Ishikawa (cell line): ENCODE data around the gene IER5.

ENCODE experiments used
- CEBPB ChIP-seq: IDR thresholded peaks from 2 replicates; pipeline ENCODE4 v1.6.1; 2012
- CREB1 ChIP-seq: IDR thresholded peaks from 2 replicates; pipeline ENCODE4 v1.6.1; 2012; ENCODE audit warnings: low read depth
- EGR1 ChIP-seq: IDR thresholded peaks from 2 replicates; pipeline ENCODE4 v1.6.1; 2012
- EP300 ChIP-seq: IDR thresholded peaks from 2 replicates; pipeline ENCODE4 v1.6.1; 2012; ENCODE audit warnings: borderline replicate concordance
- FOXM1 ChIP-seq: IDR thresholded peaks from 2 replicates; pipeline ENCODE4 v1.6.1; 2012; ENCODE audit warnings: low read depth, borderline replicate concordance
- NFIC ChIP-seq: IDR thresholded peaks from 2 replicates; pipeline ENCODE4 v1.6.1; 2012
- RAD21 ChIP-seq: IDR thresholded peaks from 2 replicates; pipeline ENCODE4 v1.6.1; 2012; ENCODE audit warnings: low read depth
- REST ChIP-seq: IDR thresholded peaks from 2 replicates; pipeline ENCODE4 v1.6.1; 2012; ENCODE audit warnings: low read depth, mild to moderate bottlenecking
- TAF1 ChIP-seq: IDR thresholded peaks from 2 replicates; pipeline ENCODE4 v1.6.1; 2012; ENCODE audit warnings: low read depth, mild to moderate bottlenecking
- TCF12 ChIP-seq: IDR thresholded peaks from 2 replicates; pipeline ENCODE4 v1.6.1; 2012; ENCODE audit warnings: low read depth
- TEAD4 ChIP-seq: IDR thresholded peaks from 2 replicates; pipeline ENCODE4 v1.6.1; 2012
- YY1 ChIP-seq: IDR thresholded peaks from 2 replicates; pipeline ENCODE4 v1.6.1; 2012; ENCODE audit warnings: low read depth
- ZBTB7A ChIP-seq: IDR thresholded peaks from 2 replicates; pipeline ENCODE4 v1.6.1; 2012; ENCODE audit warnings: low read depth
- TF ChIP-seq, protein P1 (sequence below): IDR thresholded peaks from 2 replicates; pipeline ENCODE4 v1.6.1; 2012
- TF ChIP-seq, protein P2 (sequence below): IDR thresholded peaks from 2 replicates; pipeline ENCODE4 v1.6.1; 2012

IER5 gene

DNA sequence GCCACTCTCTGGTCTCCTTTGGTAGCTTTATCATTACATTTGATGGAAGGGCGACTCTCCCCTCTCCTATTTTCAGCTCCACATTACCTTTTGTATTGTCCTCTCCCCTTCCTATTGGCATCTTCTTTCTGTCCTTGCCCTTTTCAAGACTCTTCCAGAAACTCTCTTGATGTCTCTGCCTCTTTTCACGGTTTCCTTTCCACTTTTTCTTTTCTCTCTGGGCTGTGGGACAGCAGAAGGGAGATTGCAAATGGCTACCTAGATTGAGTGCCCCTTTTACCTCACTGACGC is 17.5 kb downstream of the IER5 start:
- TF ChIP-seq NFIC (no peak), CREB1 (no peak), RAD21 (no peak), EP300 (no peak)
- TF ChIP-seq, protein P1, sequence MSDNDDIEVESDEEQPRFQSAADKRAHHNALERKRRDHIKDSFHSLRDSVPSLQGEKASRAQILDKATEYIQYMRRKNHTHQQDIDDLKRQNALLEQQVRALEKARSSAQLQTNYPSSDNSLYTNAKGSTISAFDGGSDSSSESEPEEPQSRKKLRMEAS = no peak

- TF ChIP-seq REST = no peak
- TF ChIP-seq, protein P1 = no peak
- no peak for TF ChIP-seq CEBPB
- TF ChIP-seq, protein P2, sequence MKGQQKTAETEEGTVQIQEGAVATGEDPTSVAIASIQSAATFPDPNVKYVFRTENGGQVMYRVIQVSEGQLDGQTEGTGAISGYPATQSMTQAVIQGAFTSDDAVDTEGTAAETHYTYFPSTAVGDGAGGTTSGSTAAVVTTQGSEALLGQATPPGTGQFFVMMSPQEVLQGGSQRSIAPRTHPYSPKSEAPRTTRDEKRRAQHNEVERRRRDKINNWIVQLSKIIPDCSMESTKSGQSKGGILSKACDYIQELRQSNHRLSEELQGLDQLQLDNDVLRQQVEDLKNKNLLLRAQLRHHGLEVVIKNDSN = no peak
- TF ChIP-seq EGR1 = no peak
- no peak for TF ChIP-seq ZBTB7A
Measured at GRCh38 chr1:181106479-181106878, 18.0 kb downstream of the IER5 start.

GRCh38 chr1:181107711-181108110 is 19.2 kb downstream of the IER5 start:
- no peak for TF ChIP-seq YY1
- no peak for TF ChIP-seq ZBTB7A
- no peak for TF ChIP-seq RAD21
- TF ChIP-seq EGR1 = no peak
- no peak for TF ChIP-seq EP300

GRCh38 chr1:181108304-181108867 is 19.9 kb downstream of the IER5 start:
- no peak for TF ChIP-seq TEAD4
- TF ChIP-seq REST = no peak
- no peak for TF ChIP-seq YY1
- no peak for TF ChIP-seq ZBTB7A
- no peak for TF ChIP-seq RAD21
- TF ChIP-seq, protein P2 = no peak
- TF ChIP-seq FOXM1 = no peak
- TF ChIP-seq, protein P1 = no peak
- no peak for TF ChIP-seq CREB1
- TF ChIP-seq EGR1 = no peak

DNA sequence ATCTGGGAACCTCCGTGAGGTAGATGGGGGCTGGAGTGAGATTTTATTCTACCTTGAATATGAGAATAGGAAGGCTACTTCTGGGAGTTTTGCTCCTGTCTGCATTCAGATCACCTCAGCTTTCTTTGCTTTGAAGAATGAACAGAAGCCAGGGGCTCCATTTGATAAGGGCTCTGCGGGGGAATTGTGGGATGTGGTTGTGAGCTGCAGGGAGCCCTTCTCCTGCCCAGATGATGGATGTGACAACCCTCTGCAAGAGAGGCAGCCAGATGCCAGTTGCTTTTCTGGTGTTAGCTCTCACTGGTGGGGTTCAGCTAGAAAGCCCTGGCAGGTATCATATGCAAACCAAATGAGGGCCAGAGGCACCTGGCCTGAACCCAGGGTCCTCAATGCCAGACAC is 21.5 kb downstream of the IER5 start:
- no peak for TF ChIP-seq ZBTB7A
- no peak for TF ChIP-seq REST
- TF ChIP-seq FOXM1 = no peak
- no peak for TF ChIP-seq EP300
- TF ChIP-seq CREB1 = no peak
- TF ChIP-seq EGR1 = no peak
- TF ChIP-seq, protein P1 = no peak
- TF ChIP-seq YY1 = no peak
- no peak for TF ChIP-seq NFIC
- no peak for TF ChIP-seq TEAD4
- TF ChIP-seq CEBPB = no peak
- no peak for TF ChIP-seq RAD21
- no peak for TF ChIP-seq TAF1
- TF ChIP-seq, protein P2 = no peak
- TF ChIP-seq TCF12 = no peak
